Keratinocyte (primary cell): ENCODE results near the gene MCUR1. TPM values are rescaled to one million over a fixed set of nuclear protein-coding genes. Genes with fewer than 3 reads are reported as not detected.
"Not testable (repeated sequence)": the region's sequence is repeated elsewhere in the genome, so short reads cannot be mapped to it uniquely, and the experiment has no call there.

Source experiments
- DNase-seq: peaks from one replicate; pipeline ENCODE4 v3.0.0-alpha.2; 2011; ENCODE audit warnings: low read depth, missing footprints, low spot score
- FAIRE-seq: peaks from 2 replicates; lab custom pipeline; 2011; peaks lifted over from hg19 to GRCh38; lab: Jason Lieb, UNC
- H2AFZ ChIP-seq: 2 replicates; pipeline ENCODE4 v1.6.0; 2012; ENCODE audit warnings: low read length, control low read depth, inconsistent platforms; ENCODE audit not compliant: control insufficient read depth
- H3K27ac ChIP-seq: 2 replicates; pipeline ENCODE4 v1.5.1; 2011; ENCODE audit warnings: low read length; ENCODE audit not compliant: control insufficient read depth, insufficient read depth
- H3K27me3 ChIP-seq: 3 replicates; pipeline ENCODE4 v1.6.0; 2011; ENCODE audit warnings: low read length; ENCODE audit not compliant: control insufficient read depth, insufficient read depth; ENCODE audit errors: extremely low read depth
- H3K36me3 ChIP-seq, 2 experiments: 2 replicates in 1 of 2; 3 replicates in 1 of 2; pipeline ENCODE4 v1.5.1; 2011; ENCODE audit warnings: low read length in 2 of 2, mild to moderate bottlenecking in 1 of 2; ENCODE audit not compliant: control insufficient read depth in 2 of 2, insufficient read depth in 2 of 2; ENCODE audit errors: extremely low read depth in 1 of 2
- H3K4me1 ChIP-seq: 3 replicates; pipeline ENCODE4 v1.5.1; 2011; ENCODE audit warnings: low read length; ENCODE audit not compliant: control insufficient read depth, insufficient read depth; ENCODE audit errors: extremely low read depth
- H3K4me2 ChIP-seq: 3 replicates; pipeline ENCODE4 v1.6.0; 2011; ENCODE audit warnings: low read depth, low read length; ENCODE audit not compliant: control insufficient read depth, insufficient read depth; ENCODE audit errors: extremely low read depth
- H3K4me3 ChIP-seq, 3 experiments: fragments of 200-600 bp in 1 of 3; sonication (generic) in 1 of 3; 2 replicates in 2 of 3; 3 replicates in 1 of 3; pipeline ENCODE4 v1.5.1; 2011 to 2016; ENCODE audit warnings: low read length in 3 of 3, mild to moderate bottlenecking in 3 of 3, control low read depth in 2 of 3, inconsistent platforms in 1 of 3, low read depth in 1 of 3, mixed read lengths in 1 of 3, mixed run types in 1 of 3, moderate library complexity in 1 of 3; ENCODE audit not compliant: control insufficient read depth in 2 of 3, insufficient read depth in 2 of 3; ENCODE audit errors: extremely low read depth in 1 of 3
- H3K79me2 ChIP-seq: 2 replicates; pipeline ENCODE4 v1.6.0; 2012; ENCODE audit warnings: low read length; ENCODE audit not compliant: control insufficient read depth, insufficient read depth
- H3K9ac ChIP-seq: 3 replicates; pipeline ENCODE4 v1.6.0; 2011; ENCODE audit warnings: low read length; ENCODE audit not compliant: control insufficient read depth, insufficient read depth; ENCODE audit errors: extremely low read depth
- H3K9me1 ChIP-seq: 3 replicates; pipeline ENCODE4 v1.6.0; 2011; ENCODE audit warnings: low read length; ENCODE audit not compliant: control insufficient read depth, insufficient read depth; ENCODE audit errors: extremely low read depth
- H3K9me3 ChIP-seq: 2 replicates; pipeline ENCODE4 v1.5.1; 2012; ENCODE audit warnings: low read depth, low read length; ENCODE audit not compliant: control insufficient read depth
- H4K20me1 ChIP-seq: 3 replicates; pipeline ENCODE4 v1.6.0; 2011; ENCODE audit warnings: low read length; ENCODE audit not compliant: control insufficient read depth, insufficient read depth; ENCODE audit errors: extremely low read depth
- EZH2 ChIP-seq: IDR thresholded peaks from one replicate; pipeline ENCODE4 v1.6.1; 2012; ENCODE audit warnings: inconsistent platforms, mild to moderate bottlenecking, low read length, moderate library complexity
- dilution Hi-C: fragments of 300-500 bp; cut with MboI; formaldehyde crosslinking; loops from one replicate; pipeline ENCODE4 v1.7.0; 2020; ENCODE audit warnings: low sequenced_read_pairs; ENCODE audit not compliant: extremely low pct_ligation_motif_present
- polyA plus RNA-seq, 5 experiments: library from polyadenylated mRNA; depleted of rRNA in 3 of 5; stranded (reverse) in 3 of 5; stranded (forward) in 1 of 5; unstranded in 1 of 5; fragments of >200 nt; gene quantifications; 1 replicate in 1 of 5; 2 replicates in 3 of 5; 3 replicates in 1 of 5; pipeline versions ENCODE4 v1.2.1 to v1.2.3, GENCODE V29; 2011 to 2012; ENCODE audit warnings: missing spikeins in 2 of 5, low read depth in 1 of 5, low replicate concordance in 1 of 5
- TF ChIP-seq, protein P1 (sequence below), 3 experiments: IDR thresholded peaks in 1 of 3; conservative IDR thresholded peaks in 1 of 3; optimal IDR thresholded peaks in 1 of 3; 2 replicates in 2 of 3; 3 replicates in 1 of 3; pipeline versions ENCODE3 to v1.5.1; 2011; ENCODE audit warnings: low read length in 3 of 3, mild to moderate bottlenecking in 3 of 3, moderate library complexity in 2 of 3, control low read depth in 1 of 3, inconsistent platforms in 1 of 3; ENCODE audit not compliant: insufficient read depth in 2 of 3; ENCODE audit errors: extremely low read depth in 1 of 3

The MCUR1 gene
- polyA plus RNA-seq, 1 donor (not counting 4 experiments of a cell fraction or from before 2014, with no cell fraction given) = 15.3 TPM

DNA sequence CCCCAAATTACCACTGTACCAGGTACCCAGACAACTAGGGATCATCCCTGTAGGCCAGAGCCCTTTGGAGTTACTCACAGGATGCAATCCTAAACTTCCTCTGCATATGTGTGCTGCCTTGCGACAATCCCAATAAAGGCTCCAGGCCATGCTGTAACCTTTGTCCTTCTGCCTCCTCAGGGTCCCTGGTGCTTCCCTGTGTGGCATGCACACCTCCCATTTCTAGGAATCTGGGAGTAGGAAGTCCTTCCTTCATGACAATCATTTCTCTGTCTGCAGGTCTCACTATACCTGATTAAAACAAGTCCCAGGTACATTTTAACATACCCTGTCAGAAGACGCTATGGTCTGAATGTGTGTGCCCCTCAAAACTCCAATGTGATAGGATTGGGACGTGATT is 37.0 kb upstream of the MCUR1 start:
- no peak overlapping the region for H3K4me3 ChIP-seq
- no peaks in the 10 kb centered on the region for H3K79me2 ChIP-seq
- H3K9me3 ChIP-seq = no peaks in the 10 kb centered on the region

DNA sequence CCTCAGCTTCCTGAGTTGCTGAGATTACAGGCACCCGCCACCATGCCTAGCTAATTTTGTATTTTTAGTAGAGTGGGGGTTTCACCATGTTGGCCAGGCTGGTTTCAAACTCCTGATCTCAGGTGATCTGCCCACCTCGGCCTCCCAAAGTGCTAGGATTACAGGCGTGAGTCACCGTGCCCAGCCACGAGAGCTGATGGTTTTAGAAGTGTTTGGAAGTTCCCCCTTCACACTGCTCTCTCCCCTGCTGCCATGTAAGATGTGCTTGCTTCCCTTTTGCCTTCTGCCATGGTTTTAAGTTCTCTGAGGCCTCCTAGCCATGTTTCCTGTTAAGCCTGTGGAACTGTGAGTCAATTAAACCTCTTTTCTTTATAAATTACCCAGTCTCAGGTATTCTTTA is 36.3 kb upstream of the MCUR1 start:
- H3K4me1 ChIP-seq, H3K36me3 ChIP-seq, H3K9me3 ChIP-seq, FAIRE-seq, H3K9ac ChIP-seq, H3K9me1 ChIP-seq, H3K27me3 ChIP-seq, H3K4me3 ChIP-seq, H3K27ac ChIP-seq, dilution Hi-C loops, H2AFZ ChIP-seq, DNase-seq, H4K20me1 ChIP-seq, H3K79me2 ChIP-seq, H3K4me2 ChIP-seq: not testable (repeated sequence)

More for the DNA sequence above, 37.0 kb upstream of the MCUR1 start:
- Histone ChIP-seq H3K9me1 (no peaks in the 10 kb centered on the region), H3K27ac (no peak overlapping the region), H3K4me1 (no peaks in the 10 kb centered on the region), H3K9ac (no peak overlapping the region), H4K20me1 (no peaks in the 10 kb centered on the region), H2AFZ (no peak overlapping the region), H3K27me3 (no peaks in the 10 kb centered on the region), H3K4me2 (no peak overlapping the region), H3K36me3 (no peaks in the 10 kb centered on the region)
- dilution Hi-C loops = no loop called here
- DNase-seq (no peak), FAIRE-seq (no peak)
- no peak for TF ChIP-seq EZH2
- TF ChIP-seq, protein P1, sequence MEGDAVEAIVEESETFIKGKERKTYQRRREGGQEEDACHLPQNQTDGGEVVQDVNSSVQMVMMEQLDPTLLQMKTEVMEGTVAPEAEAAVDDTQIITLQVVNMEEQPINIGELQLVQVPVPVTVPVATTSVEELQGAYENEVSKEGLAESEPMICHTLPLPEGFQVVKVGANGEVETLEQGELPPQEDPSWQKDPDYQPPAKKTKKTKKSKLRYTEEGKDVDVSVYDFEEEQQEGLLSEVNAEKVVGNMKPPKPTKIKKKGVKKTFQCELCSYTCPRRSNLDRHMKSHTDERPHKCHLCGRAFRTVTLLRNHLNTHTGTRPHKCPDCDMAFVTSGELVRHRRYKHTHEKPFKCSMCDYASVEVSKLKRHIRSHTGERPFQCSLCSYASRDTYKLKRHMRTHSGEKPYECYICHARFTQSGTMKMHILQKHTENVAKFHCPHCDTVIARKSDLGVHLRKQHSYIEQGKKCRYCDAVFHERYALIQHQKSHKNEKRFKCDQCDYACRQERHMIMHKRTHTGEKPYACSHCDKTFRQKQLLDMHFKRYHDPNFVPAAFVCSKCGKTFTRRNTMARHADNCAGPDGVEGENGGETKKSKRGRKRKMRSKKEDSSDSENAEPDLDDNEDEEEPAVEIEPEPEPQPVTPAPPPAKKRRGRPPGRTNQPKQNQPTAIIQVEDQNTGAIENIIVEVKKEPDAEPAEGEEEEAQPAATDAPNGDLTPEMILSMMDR (optimal IDR thresholded peaks at IDR 0.05 in 1 of 3, IDR thresholded peaks at IDR 0.05 in 1 of 3, conservative IDR thresholded peaks at IDR 0.05 in 1 of 3; ENCODE audit: extremely low read depth in 1 of 3, insufficient read depth in 2 of 3, low read length in 3 of 3) = no peak

DNA sequence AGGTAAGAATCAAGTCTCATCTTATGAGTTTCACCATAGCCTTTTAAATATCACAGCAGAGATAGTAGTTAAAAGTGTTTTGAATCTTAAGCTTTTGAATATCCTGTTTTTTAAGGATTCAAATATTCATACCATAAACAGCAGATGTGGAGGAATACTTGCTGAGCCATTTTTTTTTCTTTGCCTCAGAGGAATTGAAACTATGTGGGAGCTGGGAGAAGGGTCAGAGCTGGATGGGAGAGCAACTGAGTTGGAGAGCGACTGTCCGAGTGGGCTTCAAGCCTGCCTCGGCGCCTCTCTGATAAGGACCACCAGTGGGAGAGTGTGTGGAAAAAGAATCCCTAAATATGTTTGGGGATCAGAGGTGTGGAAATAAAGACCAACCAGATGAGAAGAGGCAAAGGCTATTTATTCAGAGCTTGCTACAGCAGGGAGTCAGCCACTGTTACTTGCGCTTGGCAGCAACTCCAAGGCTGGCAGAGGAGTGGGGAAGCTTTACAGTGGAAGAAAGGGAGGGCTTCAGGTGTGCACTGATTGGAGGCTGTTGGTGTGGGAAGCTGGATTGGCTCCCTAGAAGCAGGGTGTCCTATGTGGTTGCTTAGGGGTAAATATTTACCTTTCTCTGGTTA is 34.3 kb upstream of the MCUR1 start:
- no peak for DNase-seq
- Histone ChIP-seq H4K20me1 (no peaks in the 10 kb centered on the region), H3K27me3 (no peaks in the 10 kb centered on the region), H3K9ac (no peak overlapping the region), H3K36me3 (no peaks in the 10 kb centered on the region), H3K79me2 (no peaks in the 10 kb centered on the region), H3K9me1 (no peaks in the 10 kb centered on the region), H3K4me1 (no peaks in the 10 kb centered on the region), H2AFZ (no peak overlapping the region), H3K27ac (no peak overlapping the region), H3K9me3 (no peaks in the 10 kb centered on the region), H3K4me2 (no peak overlapping the region), H3K4me3 (no peak overlapping the region)
- dilution Hi-C loops = no loop called here
- no peak for FAIRE-seq
- TF ChIP-seq, protein P1 (optimal IDR thresholded peaks at IDR 0.05 in 1 of 3, IDR thresholded peaks at IDR 0.05 in 1 of 3, conservative IDR thresholded peaks at IDR 0.05 in 1 of 3; ENCODE audit: extremely low read depth in 1 of 3, insufficient read depth in 2 of 3, low read length in 3 of 3) = no peak
- no peak for TF ChIP-seq EZH2
